Measurements from ENCODE around the gene CIRBP.
A peak's percentile ranks its signal among the peaks of the same experiment; 100 is the strongest.

DNA sequence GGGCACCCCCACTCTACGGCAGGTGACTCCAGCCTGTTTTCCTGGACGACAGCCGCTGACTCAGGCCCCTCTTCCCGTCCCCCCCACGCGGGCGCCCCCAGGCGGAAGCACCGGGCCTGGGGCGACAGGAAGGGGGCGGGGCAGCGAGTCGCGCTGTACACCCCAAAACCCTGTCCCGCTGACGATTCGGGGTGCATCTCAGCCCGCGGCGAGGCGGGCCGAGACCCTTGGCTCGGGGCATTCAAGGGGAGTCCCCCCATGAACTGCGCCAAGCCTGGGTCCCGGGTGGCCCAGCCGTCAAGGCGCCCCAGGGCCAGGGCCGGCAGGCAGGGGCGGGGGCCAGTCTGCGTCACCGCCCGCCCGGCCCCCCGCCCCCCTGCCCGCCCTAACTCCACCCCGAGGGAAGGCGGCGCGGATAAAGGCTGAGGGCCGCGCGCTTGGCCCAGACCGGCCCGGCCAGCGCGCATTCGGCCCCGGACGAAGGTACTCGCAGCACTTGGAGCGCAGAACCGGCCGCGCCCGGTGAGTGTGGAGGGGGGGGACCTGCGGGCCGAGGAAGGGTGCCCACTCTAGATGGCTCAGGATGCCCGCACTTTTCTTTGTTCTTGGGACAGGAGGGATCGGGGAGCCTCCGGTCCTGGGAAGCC is 20.9 kb upstream of the CIRBP start, which contains the start of gene MIDN:
- TF ChIP-seq, protein P1, sequence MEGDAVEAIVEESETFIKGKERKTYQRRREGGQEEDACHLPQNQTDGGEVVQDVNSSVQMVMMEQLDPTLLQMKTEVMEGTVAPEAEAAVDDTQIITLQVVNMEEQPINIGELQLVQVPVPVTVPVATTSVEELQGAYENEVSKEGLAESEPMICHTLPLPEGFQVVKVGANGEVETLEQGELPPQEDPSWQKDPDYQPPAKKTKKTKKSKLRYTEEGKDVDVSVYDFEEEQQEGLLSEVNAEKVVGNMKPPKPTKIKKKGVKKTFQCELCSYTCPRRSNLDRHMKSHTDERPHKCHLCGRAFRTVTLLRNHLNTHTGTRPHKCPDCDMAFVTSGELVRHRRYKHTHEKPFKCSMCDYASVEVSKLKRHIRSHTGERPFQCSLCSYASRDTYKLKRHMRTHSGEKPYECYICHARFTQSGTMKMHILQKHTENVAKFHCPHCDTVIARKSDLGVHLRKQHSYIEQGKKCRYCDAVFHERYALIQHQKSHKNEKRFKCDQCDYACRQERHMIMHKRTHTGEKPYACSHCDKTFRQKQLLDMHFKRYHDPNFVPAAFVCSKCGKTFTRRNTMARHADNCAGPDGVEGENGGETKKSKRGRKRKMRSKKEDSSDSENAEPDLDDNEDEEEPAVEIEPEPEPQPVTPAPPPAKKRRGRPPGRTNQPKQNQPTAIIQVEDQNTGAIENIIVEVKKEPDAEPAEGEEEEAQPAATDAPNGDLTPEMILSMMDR (IDR thresholded peaks at IDR 0.05; ENCODE audit: low read depth, low read length), result peak; percentile 8
- TF ChIP-seq, protein P2, sequence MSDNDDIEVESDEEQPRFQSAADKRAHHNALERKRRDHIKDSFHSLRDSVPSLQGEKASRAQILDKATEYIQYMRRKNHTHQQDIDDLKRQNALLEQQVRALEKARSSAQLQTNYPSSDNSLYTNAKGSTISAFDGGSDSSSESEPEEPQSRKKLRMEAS (IDR thresholded peaks at IDR 0.05; ENCODE audit: low read depth, low read length), result no peak; the same call in 1 of the 2 replicates
- TF ChIP-seq POLR2A (IDR thresholded peaks at IDR 0.05; ENCODE audit: extremely low read depth, insufficient read length) (peak; percentile 37), MYC (IDR thresholded peaks at IDR 0.05; ENCODE audit: low read depth, low read length) (no peak)
